ENCODE data around the gene PRKG1. TPM values are rescaled to one million over a fixed set of nuclear protein-coding genes. Genes with fewer than 3 reads are reported as not detected.

Gene PRKG1
- total RNA-seq, 2 donors from 2014 or later, result 17.8 to 31.1 TPM

DNA sequence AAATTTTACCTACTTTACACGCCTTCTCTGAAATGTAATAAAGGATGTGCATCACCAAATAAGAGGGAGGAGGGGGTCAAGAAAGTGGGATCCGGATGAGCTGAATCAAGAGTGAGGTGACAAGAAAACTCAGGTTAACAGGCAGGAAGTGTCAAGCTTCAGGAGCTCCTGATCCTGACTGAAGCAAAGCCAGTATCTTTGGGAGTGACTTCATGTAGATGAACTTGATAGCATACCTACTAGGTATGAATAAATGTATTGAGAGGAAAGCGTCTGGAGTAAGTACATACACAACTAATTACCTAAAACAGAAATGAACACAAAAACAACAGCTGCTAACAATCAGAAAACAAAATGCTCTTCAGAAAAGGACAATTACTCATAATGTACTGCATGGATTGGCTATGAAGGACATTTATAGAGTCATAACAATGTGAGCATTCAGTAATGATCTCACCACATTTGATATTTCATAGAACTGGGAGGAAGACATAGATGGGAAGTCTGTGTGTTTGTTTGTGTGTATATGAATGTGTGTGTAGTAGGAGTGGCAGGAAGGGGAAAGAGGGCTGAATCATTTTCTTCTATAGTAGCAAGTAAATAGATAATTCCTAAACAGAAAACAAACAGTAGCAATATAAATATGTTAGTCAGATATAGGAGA lies 29.4 kb downstream of the PRKG1 start:
- DNase-seq (ENCODE audit: low spot score), result no peak
- Histone ChIP-seq H3K4me1 (peaks cover 0 to 3% of the 10 kb centered on the region in 2 donors), H3K27ac (no peak overlapping the region), H3K27me3 (no peaks in the 10 kb centered on the region), H3K4me3 (no peak overlapping the region), H3K9me3 (no peaks in the 10 kb centered on the region), H3K36me3 (no peaks in the 10 kb centered on the region)
- TF ChIP-seq, protein P1, sequence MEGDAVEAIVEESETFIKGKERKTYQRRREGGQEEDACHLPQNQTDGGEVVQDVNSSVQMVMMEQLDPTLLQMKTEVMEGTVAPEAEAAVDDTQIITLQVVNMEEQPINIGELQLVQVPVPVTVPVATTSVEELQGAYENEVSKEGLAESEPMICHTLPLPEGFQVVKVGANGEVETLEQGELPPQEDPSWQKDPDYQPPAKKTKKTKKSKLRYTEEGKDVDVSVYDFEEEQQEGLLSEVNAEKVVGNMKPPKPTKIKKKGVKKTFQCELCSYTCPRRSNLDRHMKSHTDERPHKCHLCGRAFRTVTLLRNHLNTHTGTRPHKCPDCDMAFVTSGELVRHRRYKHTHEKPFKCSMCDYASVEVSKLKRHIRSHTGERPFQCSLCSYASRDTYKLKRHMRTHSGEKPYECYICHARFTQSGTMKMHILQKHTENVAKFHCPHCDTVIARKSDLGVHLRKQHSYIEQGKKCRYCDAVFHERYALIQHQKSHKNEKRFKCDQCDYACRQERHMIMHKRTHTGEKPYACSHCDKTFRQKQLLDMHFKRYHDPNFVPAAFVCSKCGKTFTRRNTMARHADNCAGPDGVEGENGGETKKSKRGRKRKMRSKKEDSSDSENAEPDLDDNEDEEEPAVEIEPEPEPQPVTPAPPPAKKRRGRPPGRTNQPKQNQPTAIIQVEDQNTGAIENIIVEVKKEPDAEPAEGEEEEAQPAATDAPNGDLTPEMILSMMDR (IDR thresholded peaks at IDR 0.05), result no peak

DNA sequence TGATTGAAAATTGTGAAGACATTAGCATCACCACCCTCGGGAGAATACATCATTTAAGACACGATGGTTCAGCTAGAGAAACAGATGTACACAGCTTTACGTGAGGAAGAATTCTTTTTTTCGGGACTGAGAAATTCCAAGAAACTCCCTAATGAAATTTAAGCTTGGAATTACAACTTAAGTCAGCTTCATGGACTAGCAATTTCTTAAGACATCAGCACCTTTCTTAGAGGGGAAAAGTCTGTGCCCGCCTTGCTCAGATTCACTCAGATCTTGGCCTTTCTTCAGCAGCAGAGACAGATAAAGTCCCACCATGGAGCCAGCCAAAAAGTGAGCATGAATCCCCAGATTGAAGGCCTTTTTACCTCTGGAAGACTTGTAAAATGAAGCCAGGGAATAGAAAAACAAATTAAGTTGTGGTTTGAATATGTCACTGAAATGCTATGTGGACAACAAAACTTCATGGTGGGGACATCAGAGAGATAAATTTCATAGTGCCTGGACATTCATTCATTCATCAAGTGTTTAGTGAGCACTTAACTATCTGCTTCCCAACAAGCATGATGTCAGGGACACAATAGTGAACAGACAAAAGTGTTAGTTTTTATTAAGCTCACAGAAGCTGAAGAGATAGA lies 32.1 kb downstream of the PRKG1 start:
- Histone ChIP-seq H3K36me3 (no peaks in the 10 kb centered on the region), H3K27me3 (no peaks in the 10 kb centered on the region), H3K4me3 (no peak overlapping the region), H3K27ac (no peak overlapping the region), H3K9me3 (no peaks in the 10 kb centered on the region), H3K4me1 (peaks cover 0 to 3% of the 10 kb centered on the region in 2 donors)
- TF ChIP-seq, protein P1 (IDR thresholded peaks at IDR 0.05), result no peak
- no peak for DNase-seq (ENCODE audit: low spot score)

DNA sequence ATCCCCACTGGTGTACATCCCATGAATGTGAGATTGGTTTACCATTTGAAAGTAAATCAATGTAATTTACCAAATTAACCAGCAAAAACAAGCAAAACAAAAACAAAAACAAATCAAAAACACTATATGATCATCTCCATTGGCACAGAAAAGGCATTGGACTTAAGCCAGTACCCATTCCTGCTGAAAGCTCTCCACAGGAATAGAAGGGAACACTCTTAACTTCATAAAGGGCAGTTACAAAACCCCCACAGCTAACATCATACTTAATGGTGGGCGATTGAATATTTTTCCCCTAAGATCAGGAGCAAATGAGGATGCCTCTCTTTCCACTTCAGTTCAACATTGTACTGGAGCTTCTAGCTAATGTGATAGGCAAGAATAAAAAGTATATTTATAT lies 34.1 kb downstream of the PRKG1 start:
- TF ChIP-seq, protein P1 (IDR thresholded peaks at IDR 0.05), result no peak
- Histone ChIP-seq H3K9me3 (no peaks in the 10 kb centered on the region), H3K4me1 (peaks cover 0 to 8% of the 10 kb centered on the region in 2 donors), H3K27ac (no peak overlapping the region), H3K27me3 (no peaks in the 10 kb centered on the region), H3K4me3 (no peak overlapping the region), H3K36me3 (no peaks in the 10 kb centered on the region)
- no peak for DNase-seq (ENCODE audit: low spot score)

DNA sequence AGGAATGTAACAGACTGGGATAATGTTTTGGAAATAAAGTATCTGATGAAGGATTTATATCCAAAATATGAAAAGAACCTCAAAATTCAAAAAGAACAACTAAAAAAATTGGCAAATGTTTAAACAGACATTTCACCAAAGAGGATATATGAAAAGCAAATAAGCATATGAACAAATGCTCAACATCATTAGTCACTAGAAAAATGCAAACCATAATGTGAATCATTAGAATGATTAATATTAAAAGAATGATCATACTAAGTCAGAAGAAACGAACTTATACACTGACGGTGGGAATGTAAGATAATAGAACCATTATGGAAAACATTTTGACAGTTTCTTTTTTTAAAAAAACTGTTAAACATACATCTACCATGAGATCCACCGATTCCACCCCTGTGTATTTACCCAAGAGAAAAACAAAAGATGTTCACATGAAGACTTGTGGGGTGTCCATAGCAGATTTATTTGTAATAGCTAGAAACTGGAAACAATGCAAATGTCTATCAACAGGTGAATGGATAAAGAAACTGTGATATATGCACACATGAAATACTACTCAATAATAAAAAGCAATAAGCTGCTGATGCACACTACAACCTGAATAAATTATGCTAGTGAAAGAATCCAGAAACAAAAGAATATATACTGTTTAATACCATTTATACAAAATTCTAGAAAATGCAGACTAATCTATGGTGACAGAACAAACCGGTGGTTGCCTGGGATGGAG lies 35.7 kb downstream of the PRKG1 start:
- no peak for DNase-seq (ENCODE audit: low spot score)
- Histone ChIP-seq H3K4me1 (peaks cover 0 to 8% of the 10 kb centered on the region in 2 donors), H3K27me3 (no peaks in the 10 kb centered on the region), H3K4me3 (no peak overlapping the region), H3K9me3 (no peaks in the 10 kb centered on the region), H3K36me3 (no peaks in the 10 kb centered on the region), H3K27ac (no peak overlapping the region)
- TF ChIP-seq, protein P1 (IDR thresholded peaks at IDR 0.05), result no peak

- Histone ChIP-seq H3K27ac (no peak overlapping the region), H3K36me3 (no peaks in the 10 kb centered on the region), H3K4me3 (no peak overlapping the region), H3K27me3 (no peaks in the 10 kb centered on the region), H3K9me3 (no peaks in the 10 kb centered on the region), H3K4me1 (peaks cover 0 to 13% of the 10 kb centered on the region in 2 donors)
- no peak for DNase-seq (ENCODE audit: low spot score)
- TF ChIP-seq, protein P1 (IDR thresholded peaks at IDR 0.05), result no peak
Measured at GRCh38 chr10:51112013-51112412, 37.7 kb downstream of the PRKG1 start.

All from right atrium auricular region (tissue), 2 donors.